HG02943 (cell line): Measurements from ENCODE around the gene SH3YL1.
"Not testable (repeated sequence)": the region's sequence is repeated elsewhere in the genome, so short reads cannot be mapped to it uniquely, and the experiment has no call there.

ENCODE experiments used
- ATAC-seq: cut with Tn5 transposase; IDR thresholded peaks from one replicate; pipeline ENCODE4 v1.9.1; 2021; ENCODE audit warnings: mild to moderate bottlenecking, low read depth, moderate library complexity; ENCODE audit not compliant: unreplicated experiment

Gene SH3YL1

GRCh38 chr2:191311-192190, 72.3 kb downstream of the SH3YL1 start:
- no peak for ATAC-seq

DNA sequence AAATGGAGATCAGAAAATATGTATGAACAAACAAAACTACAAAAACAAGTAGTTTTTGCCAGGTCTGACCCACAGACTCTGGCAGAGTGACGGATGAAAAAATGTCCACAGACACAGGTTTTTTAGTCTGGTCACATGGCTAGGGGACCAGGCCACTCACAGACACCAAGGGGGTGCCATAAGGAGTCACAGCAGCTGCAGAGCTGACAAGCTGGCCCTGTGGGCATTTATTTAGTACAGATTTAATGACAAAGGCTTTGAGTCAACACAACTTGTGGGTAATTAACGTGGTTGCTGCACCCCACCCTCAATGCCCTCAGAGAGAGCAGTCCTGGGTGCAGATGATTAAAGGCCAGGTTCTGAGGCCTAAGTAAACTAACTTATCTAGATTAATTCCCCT, 76.0 kb downstream of the SH3YL1 start:
- ATAC-seq: no peak

DNA sequence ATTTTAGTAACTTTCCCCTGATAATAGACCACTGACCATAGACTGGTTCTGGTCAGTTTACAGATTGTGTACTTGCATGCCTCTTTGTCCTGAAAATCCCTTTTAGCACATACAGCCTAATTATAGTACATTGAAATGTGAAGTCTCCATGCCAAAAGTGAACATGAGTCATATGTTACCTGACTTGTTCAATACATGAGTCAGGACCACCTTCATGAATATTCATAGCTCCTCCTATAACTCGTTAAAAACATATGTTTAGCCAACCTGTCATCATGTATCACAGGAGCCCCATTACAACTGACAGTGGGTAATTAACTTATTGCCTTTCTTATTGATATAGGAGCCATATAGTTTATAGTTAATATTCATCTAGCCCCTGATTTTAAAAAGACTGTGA, 78.6 kb downstream of the SH3YL1 start:
- no peak for ATAC-seq

- no peak for ATAC-seq
Measured at GRCh38 chr2:184695-185094, 79.1 kb downstream of the SH3YL1 start.

- ATAC-seq: no peak
Measured at GRCh38 chr2:182509-183122, 81.2 kb downstream of the SH3YL1 start.

DNA sequence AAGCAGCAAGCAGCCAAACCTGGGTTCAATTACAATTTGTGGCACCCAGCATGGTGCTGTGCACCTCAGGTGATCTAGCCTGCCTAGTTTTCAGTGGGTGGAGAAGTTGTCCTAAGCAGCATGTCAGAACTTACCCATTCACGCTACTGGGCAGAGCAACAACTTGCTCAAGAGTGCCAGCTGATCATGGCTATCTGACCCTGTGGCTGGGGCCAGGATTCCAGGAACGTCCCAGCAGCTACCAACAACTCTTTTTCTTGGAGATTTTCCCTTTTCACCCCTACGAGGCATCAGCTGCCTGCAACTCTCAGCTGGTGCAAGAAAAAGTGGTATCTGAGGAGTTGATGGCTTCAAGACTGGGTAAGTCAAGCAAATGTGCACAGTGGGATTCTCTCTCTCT, 83.5 kb downstream of the SH3YL1 start:
- ATAC-seq: no peak

- no peak for ATAC-seq
Measured at GRCh38 chr2:179886-180285, 83.9 kb downstream of the SH3YL1 start.

DNA sequence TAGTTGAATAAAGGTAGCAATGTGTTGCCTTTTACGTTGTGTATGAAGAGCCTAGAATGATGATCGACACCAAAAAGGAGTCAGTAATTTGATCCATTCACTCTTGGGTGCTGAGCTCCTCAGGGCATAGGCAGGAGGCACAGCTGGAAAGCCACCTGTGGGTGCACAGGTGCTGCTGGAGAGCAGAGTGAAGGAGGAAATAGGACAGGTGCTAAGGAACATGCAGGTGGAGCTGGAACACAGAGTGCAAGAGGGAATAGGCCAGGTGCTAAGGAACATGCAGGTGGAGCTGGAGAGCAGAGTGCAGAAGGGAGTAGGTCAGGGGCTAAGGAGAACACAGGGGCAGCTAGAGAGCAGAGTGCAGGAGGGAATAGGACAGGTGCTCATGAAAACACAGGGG, 86.1 kb downstream of the SH3YL1 start:
- ATAC-seq: no peak

GRCh38 chr2:176917-177316, 86.9 kb downstream of the SH3YL1 start:
- ATAC-seq: no peak

- ATAC-seq: no peak
Measured at GRCh38 chr2:175880-176820, 87.7 kb downstream of the SH3YL1 start.

GRCh38 chr2:175161-175786, 88.6 kb downstream of the SH3YL1 start:
- ATAC-seq: no peak

- not testable (repeated sequence) for ATAC-seq
Measured at GRCh38 chr2:172120-172519, 91.7 kb downstream of the SH3YL1 start.

- no peak for ATAC-seq
Measured at GRCh38 chr2:169741-170140, 94.1 kb downstream of the SH3YL1 start.
